Lower lobe of right lung (tissue), 2 donors: ENCODE results near the gene C7orf25. TPM values are rescaled to one million over a fixed set of nuclear protein-coding genes. Genes with fewer than 3 reads are reported as not detected.
"Not testable (repeated sequence)": the region's sequence is repeated elsewhere in the genome, so short reads cannot be mapped to it uniquely, and the experiment has no call there.

Experiments used
- ATAC-seq, 2 donors: fragments of 200-7000 bp; cut with Tn5 transposase; one replicate each; pipeline ENCODE4 v1.9.1; 2020 to 2022; ENCODE audit warnings: mild to moderate bottlenecking in 2 of 2, moderate library complexity in 2 of 2
- DNase-seq: peaks from one replicate; pipeline ENCODE4 v3.0.0-alpha.2; 2020
- H3K27ac ChIP-seq: fragments of 200-600 bp; one replicate; pipeline ENCODE4 v1.8.0; 2022
- H3K27me3 ChIP-seq: fragments of 200-600 bp; one replicate; pipeline ENCODE4 v1.8.0; 2022; ENCODE audit warnings: low read depth
- H3K36me3 ChIP-seq: fragments of 200-600 bp; one replicate; pipeline ENCODE4 v1.8.0; 2022; ENCODE audit warnings: mild to moderate bottlenecking
- H3K4me1 ChIP-seq: fragments of 200-600 bp; one replicate; pipeline ENCODE4 v1.8.0; 2022
- H3K4me3 ChIP-seq: fragments of 200-600 bp; one replicate; pipeline ENCODE4 v1.8.0; 2022; ENCODE audit warnings: mild to moderate bottlenecking
- H3K9me3 ChIP-seq: fragments of 200-600 bp; one replicate; pipeline ENCODE4 v1.8.0; 2022
- CTCF ChIP-seq: fragments of 200-600 bp; IDR thresholded peaks from one replicate; pipeline ENCODE4 v1.8.0; 2022; ENCODE audit warnings: antibody characterized with exemption, mild to moderate bottlenecking
- intact Hi-C: fragments of 100-400 bp; cut with DNase I; formaldehyde crosslinking; loops from one replicate; pipeline ENCODE4 v1.11.0; 2022
- total RNA-seq: library from RNA; stranded (reverse); fragmentation: NEBNext Ultra II Directional; extraction: Animal tissue kit (Norgen Biotek cat#: 25700); gene quantifications from one replicate; pipeline ENCODE4 v1.2.1, GENCODE V29; 2021
- donor health status: DM: no; HTN: yes; CAD: no; lungs with severe emphysema.

Gene C7orf25
- total RNA-seq, 1 donor from 2014 or later = 7.8 TPM

GRCh38 chr7:42886893-42887505 lies 24.9 kb downstream of the C7orf25 start:
- H3K36me3 ChIP-seq = no peaks in the 10 kb centered on the region
- intact Hi-C loops = no loop called here
- no peak for TF ChIP-seq CTCF
- H3K4me1 ChIP-seq = peaks cover 23% of the 10 kb centered on the region
- no peaks in the 10 kb centered on the region for H3K27me3 ChIP-seq
- DNase-seq (no peak), ATAC-seq (no peak)
- no peaks in the 10 kb centered on the region for H3K9me3 ChIP-seq
- H3K4me3 ChIP-seq = peak overlapping the region; percentile 70
- H3K27ac ChIP-seq = peak overlapping the region; percentile 93

GRCh38 chr7:42886129-42886528 lies 25.7 kb downstream of the C7orf25 start:
- DNase-seq = no peak
- Histone ChIP-seq H3K4me3 (no peak overlapping the region), H3K27ac (no peak overlapping the region), H3K9me3 (no peaks in the 10 kb centered on the region), H3K27me3 (no peaks in the 10 kb centered on the region), H3K36me3 (no peaks in the 10 kb centered on the region), H3K4me1 (peaks cover 23% of the 10 kb centered on the region)
- ATAC-seq = no peak
- TF ChIP-seq CTCF = no peak
- intact Hi-C loops = no loop called here

GRCh38 chr7:42885183-42885582 lies 26.7 kb downstream of the C7orf25 start:
- H3K27me3 ChIP-seq, H3K36me3 ChIP-seq, intact Hi-C loops, H3K9me3 ChIP-seq, DNase-seq, ATAC-seq, H3K4me3 ChIP-seq, H3K27ac ChIP-seq: not testable (repeated sequence)
- H3K4me1 ChIP-seq = peaks cover 23% of the 10 kb centered on the region

GRCh38 chr7:42883950-42884349 lies 27.9 kb downstream of the C7orf25 start:
- Histone ChIP-seq H3K4me1 (peaks cover 16% of the 10 kb centered on the region), H3K9me3 (no peaks in the 10 kb centered on the region), H3K36me3 (no peaks in the 10 kb centered on the region), H3K27ac (no peak overlapping the region), H3K27me3 (no peaks in the 10 kb centered on the region), H3K4me3 (no peak overlapping the region)
- no peak for TF ChIP-seq CTCF
- peak; percentile 77 for DNase-seq
- peak; percentile 54 to 69 for ATAC-seq
- intact Hi-C loops = no loop called here

GRCh38 chr7:42880392-42880791 lies 31.5 kb downstream of the C7orf25 start:
- H3K27ac ChIP-seq = no peak overlapping the region
- no peak for TF ChIP-seq CTCF
- DNase-seq (no peak), ATAC-seq (no peak)
- H3K4me3 ChIP-seq = no peak overlapping the region
- intact Hi-C loops = no loop called here
- H3K9me3 ChIP-seq = no peaks in the 10 kb centered on the region
- H3K4me1 ChIP-seq = no peaks in the 10 kb centered on the region
- H3K36me3 ChIP-seq = no peaks in the 10 kb centered on the region
- no peaks in the 10 kb centered on the region for H3K27me3 ChIP-seq

GRCh38 chr7:42878303-42878702 lies 33.6 kb downstream of the C7orf25 start:
- no peak for TF ChIP-seq CTCF
- no peak for DNase-seq
- Histone ChIP-seq H3K4me1 (no peaks in the 10 kb centered on the region), H3K9me3 (no peaks in the 10 kb centered on the region), H3K27ac (no peak overlapping the region), H3K27me3 (no peaks in the 10 kb centered on the region), H3K36me3 (no peaks in the 10 kb centered on the region), H3K4me3 (no peak overlapping the region)
- peak; percentile 35 to 43 for ATAC-seq
- intact Hi-C loops = no loop called here
